Endothelial cell (in vitro differentiated cells): ENCODE results near the gene CRAT. TPM values are rescaled to one million over a fixed set of nuclear protein-coding genes. Genes with fewer than 3 reads are reported as not detected.

Experiments
- DNase-seq: peaks from one replicate; pipeline ENCODE4 v3.0.0; 2021; ENCODE audit warnings: low spot score
- H3K27ac Mint-ChIP-seq: one replicate; pipeline ENCODE4 v1.8.0; 2021; ENCODE audit warnings: mixed read lengths, inconsistent platforms; ENCODE audit not compliant: unreplicated experiment
- H3K27me3 Mint-ChIP-seq: one replicate; pipeline ENCODE4 v1.8.0; 2021; ENCODE audit warnings: mild to moderate bottlenecking, moderate library complexity, mixed read lengths, inconsistent platforms; ENCODE audit not compliant: unreplicated experiment
- H3K36me3 Mint-ChIP-seq: one replicate; pipeline ENCODE4 v1.8.0; 2021; ENCODE audit warnings: mild to moderate bottlenecking, low read depth, mixed read lengths, inconsistent platforms; ENCODE audit not compliant: unreplicated experiment
- H3K4me1 Mint-ChIP-seq: one replicate; pipeline ENCODE4 v1.8.0; 2021; ENCODE audit warnings: mild to moderate bottlenecking, mixed read lengths, inconsistent platforms; ENCODE audit not compliant: unreplicated experiment
- H3K4me3 Mint-ChIP-seq: one replicate; pipeline ENCODE4 v1.8.0; 2021; ENCODE audit warnings: mild to moderate bottlenecking, mixed read lengths, inconsistent platforms; ENCODE audit not compliant: unreplicated experiment
- H3K9me3 Mint-ChIP-seq: one replicate; pipeline ENCODE4 v1.8.0; 2021; ENCODE audit warnings: mixed read lengths, inconsistent platforms; ENCODE audit not compliant: unreplicated experiment
- CTCF ChIP-seq: fragments of 200-600 bp; sonication (generic); IDR thresholded peaks from one replicate; pipeline ENCODE4 v1.5.0; 2021; ENCODE audit warnings: antibody characterized with exemption; ENCODE audit not compliant: unreplicated experiment
- total RNA-seq: library from RNA; stranded (reverse); fragmentation: NEBNext Ultra II Directional; extraction: Animal tissue kit (Norgen Biotek cat#: 25700); gene quantifications from one replicate; pipeline ENCODE4 v1.2.1, GENCODE V29; 2021; ENCODE audit not compliant: unreplicated experiment

The CRAT gene
- total RNA-seq, 1 donor from 2014 or later = 42.9 TPM

- no peak overlapping the region for H3K27ac Mint-ChIP-seq
Observed at GRCh38 chr9:129150672-129151211, 40.1 kb upstream of the CRAT start.

GRCh38 chr9:129150122-129150521 is 39.5 kb upstream of the CRAT start:
- Mint-ChIP-seq H3K27me3 (peaks cover 14% of the 10 kb centered on the region), H3K4me3 (peak overlapping the region; percentile 13), H3K36me3 (peaks cover 13% of the 10 kb centered on the region)

More at GRCh38 chr9:129150672-129151211, 40.1 kb upstream of the CRAT start:
- Mint-ChIP-seq H3K9me3 (no peaks in the 10 kb centered on the region), H3K4me3 (no peak overlapping the region), H3K4me1 (peaks cover 7% of the 10 kb centered on the region), H3K36me3 (peaks cover 13% of the 10 kb centered on the region), H3K27me3 (peaks cover 14% of the 10 kb centered on the region)
- TF ChIP-seq CTCF = no peak
- DNase-seq = no peak

GRCh38 chr9:129149442-129149841 is 38.8 kb upstream of the CRAT start:
- Mint-ChIP-seq H3K4me1 (peaks cover 7% of the 10 kb centered on the region), H3K9me3 (no peaks in the 10 kb centered on the region), H3K27ac (no peak overlapping the region), H3K4me3 (peak overlapping the region; percentile 13), H3K36me3 (peaks cover 13% of the 10 kb centered on the region), H3K27me3 (peaks cover 14% of the 10 kb centered on the region)
- no peak for DNase-seq
- no peak for TF ChIP-seq CTCF

More at GRCh38 chr9:129150122-129150521, 39.5 kb upstream of the CRAT start:
- H3K4me1 Mint-ChIP-seq = peaks cover 7% of the 10 kb centered on the region
- H3K9me3 Mint-ChIP-seq = no peaks in the 10 kb centered on the region
- no peak for DNase-seq
- no peak overlapping the region for H3K27ac Mint-ChIP-seq
- TF ChIP-seq CTCF = no peak

- no peak overlapping the region for H3K4me3 Mint-ChIP-seq
- H3K27me3 Mint-ChIP-seq = peaks cover 11% of the 10 kb centered on the region
- no peak for TF ChIP-seq CTCF
- H3K4me1 Mint-ChIP-seq = peaks cover 13% of the 10 kb centered on the region
- no peaks in the 10 kb centered on the region for H3K9me3 Mint-ChIP-seq
- DNase-seq = no peak
- H3K36me3 Mint-ChIP-seq = peaks cover 19% of the 10 kb centered on the region
- H3K27ac Mint-ChIP-seq = no peak overlapping the region
Observed at GRCh38 chr9:129148463-129149204, 38.0 kb upstream of the CRAT start.

GRCh38 chr9:129146441-129146941 is 35.9 kb upstream of the CRAT start:
- Mint-ChIP-seq H3K27me3 (peaks cover 9% of the 10 kb centered on the region), H3K4me1 (peaks cover 29% of the 10 kb centered on the region), H3K4me3 (no peak overlapping the region), H3K36me3 (peaks cover 19% of the 10 kb centered on the region), H3K27ac (peak overlapping the region; percentile 18), H3K9me3 (no peaks in the 10 kb centered on the region)
- no peak for TF ChIP-seq CTCF
- DNase-seq = no peak
